Amniotic epithelial cell (primary cell): ENCODE data around the gene LTA.

Experiments
- DNase-seq: peaks from one replicate; pipeline ENCODE4 v3.0.0-alpha.2; 2010; ENCODE audit warnings: low read depth

Gene LTA, protein sequence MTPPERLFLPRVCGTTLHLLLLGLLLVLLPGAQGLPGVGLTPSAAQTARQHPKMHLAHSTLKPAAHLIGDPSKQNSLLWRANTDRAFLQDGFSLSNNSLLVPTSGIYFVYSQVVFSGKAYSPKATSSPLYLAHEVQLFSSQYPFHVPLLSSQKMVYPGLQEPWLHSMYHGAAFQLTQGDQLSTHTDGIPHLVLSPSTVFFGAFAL

DNA sequence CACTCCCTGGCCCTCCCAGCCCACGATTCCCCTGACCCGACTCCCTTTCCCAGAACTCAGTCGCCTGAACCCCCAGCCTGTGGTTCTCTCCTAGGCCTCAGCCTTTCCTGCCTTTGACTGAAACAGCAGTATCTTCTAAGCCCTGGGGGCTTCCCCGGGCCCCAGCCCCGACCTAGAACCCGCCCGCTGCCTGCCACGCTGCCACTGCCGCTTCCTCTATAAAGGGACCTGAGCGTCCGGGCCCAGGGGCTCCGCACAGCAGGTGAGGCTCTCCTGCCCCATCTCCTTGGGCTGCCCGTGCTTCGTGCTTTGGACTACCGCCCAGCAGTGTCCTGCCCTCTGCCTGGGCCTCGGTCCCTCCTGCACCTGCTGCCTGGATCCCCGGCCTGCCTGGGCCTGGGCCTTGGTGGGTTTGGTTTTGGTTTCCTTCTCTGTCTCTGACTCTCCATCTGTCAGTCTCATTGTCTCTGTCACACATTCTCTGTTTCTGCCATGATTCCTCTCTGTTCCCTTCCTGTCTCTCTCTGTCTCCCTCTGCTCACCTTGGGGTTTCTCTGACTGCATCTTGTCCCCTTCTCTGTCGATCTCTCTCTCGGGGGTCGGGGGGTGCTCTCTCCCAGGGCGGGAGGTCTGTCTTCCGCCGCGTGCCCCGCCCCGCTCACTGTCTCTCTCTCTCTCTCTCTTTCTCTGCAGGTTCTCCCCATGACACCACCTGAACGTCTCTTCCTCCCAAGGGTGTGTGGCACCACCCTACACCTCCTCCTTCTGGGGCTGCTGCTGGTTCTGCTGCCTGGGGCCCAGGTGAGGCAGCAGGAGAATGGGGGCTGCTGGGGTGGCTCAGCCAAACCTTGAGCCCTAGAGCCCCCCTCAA, at the start of gene LTA:
TSS of gene LTA (plus strand) at position 249 of the 871 bp plus-strand sequence. CDS start at position 703, 454 bp downstream.
- no peak for DNase-seq

DNA sequence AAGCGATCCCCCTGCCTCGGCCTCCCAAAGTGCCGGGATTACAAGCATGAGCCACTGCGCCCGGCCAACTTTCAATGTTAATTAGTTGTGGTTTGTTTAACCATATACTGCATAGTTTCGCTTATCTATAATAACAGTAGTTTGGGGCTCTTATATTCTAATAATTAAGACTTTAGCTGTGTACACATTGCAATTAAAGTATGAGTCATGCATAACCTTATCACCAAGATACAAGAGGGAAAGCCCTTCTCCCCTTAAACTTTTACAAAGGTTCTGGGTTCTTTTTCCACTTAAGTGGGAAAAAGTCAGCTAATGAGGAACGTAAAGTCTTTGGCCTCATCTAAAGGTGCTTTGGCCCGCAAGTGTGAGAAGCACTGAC, 46.5 kb upstream of the LTA start:
- DNase-seq, result no peak

DNA sequence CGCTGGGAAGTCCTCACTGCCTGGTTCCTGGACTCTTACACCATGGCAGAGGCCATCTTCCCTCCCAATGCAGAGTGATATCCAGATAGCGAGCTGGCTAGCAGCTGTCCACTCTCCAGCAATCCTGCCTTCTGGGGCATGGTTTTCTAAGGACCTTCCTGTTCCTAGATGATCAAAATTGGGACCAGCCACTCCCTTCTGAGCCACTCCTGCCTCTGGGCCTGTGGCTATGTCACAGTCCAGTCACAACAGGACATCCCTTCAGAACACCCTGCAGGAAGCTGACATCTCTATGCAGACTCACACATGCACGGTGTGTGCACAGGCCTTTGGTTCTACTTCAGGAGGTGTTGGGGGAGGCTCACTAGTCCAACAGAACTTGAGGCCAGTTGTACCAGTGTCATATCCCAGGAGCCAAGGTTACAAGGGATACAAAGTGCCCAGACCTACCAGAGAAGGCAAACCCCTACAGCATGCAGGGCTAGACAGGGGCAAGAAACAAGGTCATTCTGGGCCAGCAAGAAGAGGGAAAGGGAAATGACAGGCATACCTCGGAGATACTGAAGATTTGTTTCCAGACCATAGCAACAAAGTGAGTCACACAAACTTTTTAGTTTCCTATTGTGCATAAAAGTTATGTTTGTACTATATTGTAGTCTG, 46.0 kb upstream of the LTA start:
- peak; percentile 65 for DNase-seq

DNA sequence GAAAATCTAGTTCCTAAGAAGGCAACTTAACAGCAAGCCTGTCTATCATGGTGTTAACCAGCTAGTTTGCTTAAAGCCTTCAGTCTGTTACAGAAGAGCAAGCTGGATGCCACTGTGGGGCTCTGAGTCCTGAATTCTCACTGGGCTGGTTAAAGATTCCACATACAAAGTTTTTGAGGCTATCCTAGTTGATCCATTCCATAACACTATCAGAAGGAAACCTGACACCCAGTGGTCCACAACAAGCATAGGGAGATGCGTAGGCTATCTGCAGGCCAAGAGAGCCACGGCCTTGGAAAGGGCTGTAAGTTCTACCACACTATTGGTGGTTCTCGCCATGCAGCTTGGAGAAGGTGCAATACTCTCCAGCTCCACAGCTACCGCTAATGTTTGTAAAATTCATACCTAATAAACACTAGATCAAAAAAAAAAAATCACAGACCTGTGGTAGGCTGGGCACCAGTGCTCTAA, 43.7 kb upstream of the LTA start:
- DNase-seq, result peak; percentile 23

DNA sequence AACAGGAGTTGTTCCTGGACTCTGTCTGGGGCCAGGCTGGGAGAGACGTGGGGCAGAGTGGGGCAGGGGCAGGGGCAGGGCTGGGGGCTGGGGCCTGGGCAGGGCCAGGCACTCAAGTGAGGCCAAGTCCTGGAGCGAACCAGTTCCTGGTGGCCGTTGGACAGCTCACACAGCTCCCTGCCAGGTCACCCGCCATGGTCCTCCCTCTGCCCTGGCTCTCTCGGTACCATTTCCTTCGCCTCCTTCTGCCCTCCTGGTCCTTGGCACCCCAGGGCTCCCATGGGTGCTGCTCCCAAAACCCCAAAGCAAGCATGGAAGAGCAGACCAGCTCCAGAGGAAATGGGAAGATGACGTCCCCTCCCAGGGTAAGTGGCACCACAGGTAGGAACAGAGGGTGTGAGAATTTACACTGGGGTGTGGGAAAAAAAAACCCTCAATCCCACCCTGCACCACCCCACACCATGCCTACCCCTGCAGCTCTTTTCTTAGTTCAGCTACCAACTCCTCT, 43.2 kb upstream of the LTA start, which contains the start of gene MCCD1:
TSS of gene MCCD1 (plus strand) at position 142 of the 508 bp plus-strand sequence. CDS start at position 195, 53 bp downstream.
- DNase-seq, result no peak

DNA sequence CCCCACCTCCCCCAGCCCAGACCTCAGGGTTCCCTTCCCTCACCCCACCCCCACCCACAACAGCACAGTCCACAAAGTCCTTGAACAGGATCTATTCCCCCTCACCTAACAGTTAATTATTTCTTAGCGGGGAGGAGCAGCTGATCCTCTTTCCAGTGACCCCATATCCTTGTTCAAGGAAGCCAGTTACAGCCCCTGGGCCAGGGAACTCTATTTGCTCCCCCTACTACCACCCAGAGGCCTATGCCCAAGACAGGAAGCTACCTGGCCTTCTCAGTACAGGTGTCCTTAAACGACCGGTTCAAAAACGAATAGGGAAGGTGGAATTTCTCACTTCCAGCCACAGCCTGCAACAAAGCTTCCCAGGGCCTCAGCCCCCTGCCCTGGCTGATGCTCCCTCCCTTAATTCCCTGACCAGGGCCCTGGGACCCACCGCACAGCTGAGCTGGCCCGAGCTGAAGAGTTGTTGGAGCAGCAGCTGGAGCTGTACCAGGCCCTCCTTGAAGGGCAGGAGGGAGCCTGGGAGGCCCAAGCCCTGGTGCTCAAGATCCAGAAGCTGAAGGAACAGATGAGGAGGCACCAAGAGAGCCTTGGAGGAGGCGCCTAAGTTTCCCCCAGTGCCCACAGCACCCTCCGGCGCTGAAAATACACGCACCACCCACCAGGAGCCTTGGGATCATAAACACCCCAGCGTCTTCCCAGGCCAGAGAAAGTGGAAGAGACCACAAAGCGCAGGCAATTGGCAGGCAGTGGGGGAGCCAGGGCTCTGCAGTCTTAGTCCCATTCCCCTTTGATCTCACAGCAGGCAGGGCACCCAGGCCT, 42.5 kb upstream of the LTA start:
- DNase-seq, result peak; percentile 51

DNA sequence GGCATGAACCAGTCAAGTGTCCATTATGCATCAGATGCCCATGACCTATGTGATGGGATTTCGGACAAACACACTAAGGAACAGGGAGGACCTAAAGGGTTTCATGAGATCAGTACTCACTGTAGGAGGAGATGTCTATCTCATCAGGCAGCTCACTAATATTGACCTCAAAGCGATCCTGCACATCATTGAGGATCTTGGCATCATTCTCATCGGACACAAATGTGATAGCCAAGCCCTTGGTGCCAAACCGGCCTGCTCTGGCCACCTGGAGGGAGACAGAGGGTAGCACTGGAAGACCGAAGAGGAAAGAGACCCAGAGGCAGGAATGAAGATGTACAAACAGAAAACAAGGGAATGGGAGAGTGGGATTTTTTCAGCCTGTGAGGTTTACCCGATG, 41.4 kb upstream of the LTA start:
- no peak for DNase-seq

DNA sequence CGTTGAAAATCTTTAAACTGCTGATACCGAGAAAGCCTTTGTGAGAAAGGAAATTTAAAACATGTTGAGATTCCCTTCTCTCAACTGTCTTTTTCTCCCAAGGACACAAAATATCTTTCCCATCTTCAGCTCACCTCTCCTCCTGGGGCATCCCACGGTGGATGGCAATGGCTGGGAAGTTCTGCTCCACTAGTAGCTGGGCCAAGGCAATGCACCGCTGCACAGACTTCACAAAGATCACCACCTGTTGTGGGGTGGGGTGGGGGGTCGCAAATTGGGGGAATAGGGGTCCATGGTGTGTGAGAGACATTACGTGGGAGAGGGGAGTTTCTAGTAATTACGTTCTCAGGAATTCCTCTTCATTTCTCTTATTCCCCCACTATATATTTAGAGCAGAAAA, 40.9 kb upstream of the LTA start:
- no peak for DNase-seq

DNA sequence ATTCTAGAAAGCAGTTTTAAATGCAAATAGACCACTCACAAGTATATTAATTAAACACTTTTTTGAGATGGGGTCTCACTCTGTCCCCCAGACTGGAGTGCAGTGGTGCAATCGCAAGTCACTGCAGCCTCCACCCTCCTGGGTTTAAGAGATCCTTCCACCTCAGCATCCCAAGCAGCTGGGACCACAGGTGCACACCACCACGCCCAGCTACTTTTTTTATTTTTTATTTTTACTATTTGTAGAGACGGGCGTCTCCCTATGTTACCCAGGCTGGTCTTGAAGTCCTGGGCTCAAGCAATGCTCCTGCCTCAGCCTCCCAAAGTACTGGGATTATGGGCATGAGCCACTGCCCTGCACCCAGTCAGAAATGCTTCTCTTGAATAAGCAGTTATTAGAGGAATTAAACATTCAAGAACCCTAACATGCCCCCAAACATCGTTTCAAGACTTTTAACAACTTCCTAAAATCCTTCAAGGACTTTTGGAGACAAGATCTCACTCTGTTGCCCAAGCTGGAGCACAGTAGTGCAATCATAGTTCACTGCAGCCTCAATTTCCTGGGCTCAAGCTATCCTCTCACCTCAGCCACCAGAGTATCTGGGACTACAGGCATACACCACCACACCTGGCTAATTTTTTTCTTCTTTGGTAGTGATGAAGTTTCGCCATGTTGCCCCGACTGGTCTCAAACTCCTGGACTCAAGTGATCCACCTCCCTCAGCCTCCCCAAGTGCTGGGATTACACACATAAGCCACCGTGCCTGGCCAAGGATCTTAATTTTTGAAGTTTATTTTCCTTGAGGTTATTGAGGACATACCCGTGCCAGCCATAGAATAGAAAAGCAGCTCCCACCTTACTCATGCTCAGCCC, 40.1 kb upstream of the LTA start:
- no peak for DNase-seq

DNA sequence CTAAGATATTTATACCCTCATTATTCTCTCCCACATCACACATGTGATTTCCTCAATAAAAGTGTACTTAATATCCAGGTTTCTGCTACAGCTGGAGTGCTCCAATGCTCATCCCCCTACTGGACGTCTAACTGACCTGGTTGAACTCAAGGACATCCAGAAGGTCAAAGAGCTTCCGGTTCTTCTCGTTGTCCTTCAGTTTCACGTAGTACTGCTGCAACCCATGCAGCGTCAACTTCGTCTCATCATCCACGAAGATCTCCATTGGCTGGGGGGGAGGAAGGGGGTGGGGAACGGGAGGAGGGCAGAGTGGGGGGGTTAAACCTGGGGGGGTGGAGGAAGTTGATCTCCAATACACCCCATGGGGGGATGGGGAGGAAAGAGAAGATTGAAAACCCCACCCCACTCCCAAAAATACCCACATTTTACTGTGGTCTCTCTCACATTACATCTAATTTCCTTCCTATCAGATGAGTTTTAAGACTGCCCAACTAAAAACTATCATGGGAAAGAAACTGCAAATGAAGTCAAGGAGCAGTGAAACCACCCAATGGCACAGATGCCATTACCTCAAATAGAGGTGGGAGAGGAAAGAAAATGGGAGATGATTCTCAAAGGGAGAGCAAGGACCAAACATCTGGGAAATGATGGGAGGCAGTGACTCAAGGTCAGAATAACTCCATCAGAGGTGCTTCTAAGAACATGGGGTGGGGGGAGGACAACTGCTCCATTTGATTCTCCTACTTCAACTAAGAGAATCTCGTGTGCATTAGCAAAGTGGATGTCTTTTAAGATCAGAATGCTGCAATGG, 39.2 kb upstream of the LTA start:
- DNase-seq, result no peak

DNA sequence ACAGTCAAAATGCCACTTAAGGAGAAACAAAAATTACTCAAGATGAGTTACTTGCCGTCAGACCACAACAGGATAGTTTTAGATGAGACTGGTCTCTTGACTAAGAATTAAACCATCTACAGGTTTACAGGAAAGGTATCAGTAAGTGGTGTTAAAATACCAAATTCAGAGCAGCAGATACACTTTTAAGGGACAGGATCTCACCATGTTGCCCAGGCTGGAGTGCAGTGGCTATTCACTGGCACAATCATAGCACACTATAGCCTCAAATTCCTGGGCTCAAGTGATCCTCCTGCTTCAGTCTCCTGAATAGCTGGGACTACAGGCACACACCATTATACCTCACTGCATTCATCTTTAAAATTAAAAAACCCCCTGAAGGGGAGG, 38.6 kb upstream of the LTA start:
- no peak for DNase-seq

DNA sequence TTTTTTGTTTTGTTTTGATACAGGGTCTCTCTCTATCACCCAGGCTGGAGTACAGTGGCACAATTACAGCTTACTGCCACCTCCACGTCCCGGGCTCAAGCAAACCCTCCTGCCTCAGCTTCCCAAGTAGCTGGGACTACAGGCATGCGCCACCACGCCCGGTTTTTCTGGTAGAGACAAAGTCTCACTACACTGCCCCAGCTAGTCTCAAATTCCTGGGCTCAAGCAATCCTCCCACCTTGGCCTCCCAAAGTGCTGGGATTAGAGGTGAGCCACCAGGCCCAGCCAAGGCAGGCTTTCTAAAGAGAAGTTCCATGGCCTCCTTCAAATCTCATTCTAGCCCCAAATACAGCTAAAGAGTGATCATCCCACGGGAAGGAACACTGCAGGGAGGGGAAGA, 38.1 kb upstream of the LTA start:
- DNase-seq, result no peak

DNA sequence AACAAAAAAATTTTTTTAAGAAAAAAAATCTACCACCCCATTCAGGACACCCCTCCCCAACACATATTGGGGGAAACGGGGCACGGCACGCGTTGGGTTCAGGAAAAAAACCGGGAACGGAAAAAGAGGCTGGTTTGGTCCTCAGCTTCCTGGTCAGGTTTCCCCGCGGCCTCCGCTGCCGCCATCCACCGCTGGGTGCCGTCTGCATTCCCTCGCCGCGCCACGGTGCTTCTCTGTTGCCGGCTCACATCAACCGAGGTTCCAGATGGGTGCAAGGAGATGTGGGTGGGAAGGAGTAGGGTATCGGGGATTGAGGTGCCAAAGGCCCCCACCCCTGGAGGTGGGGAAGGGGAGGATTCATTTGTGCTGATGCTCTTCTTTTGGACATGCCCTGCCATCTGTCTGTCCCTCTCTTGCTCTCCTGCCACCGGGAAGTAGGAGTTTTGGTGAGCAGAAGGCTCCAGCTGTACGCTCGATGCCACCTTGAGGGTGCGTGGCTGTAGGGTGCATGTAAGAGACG, 37.5 kb upstream of the LTA start:
- DNase-seq, result no peak

DNA sequence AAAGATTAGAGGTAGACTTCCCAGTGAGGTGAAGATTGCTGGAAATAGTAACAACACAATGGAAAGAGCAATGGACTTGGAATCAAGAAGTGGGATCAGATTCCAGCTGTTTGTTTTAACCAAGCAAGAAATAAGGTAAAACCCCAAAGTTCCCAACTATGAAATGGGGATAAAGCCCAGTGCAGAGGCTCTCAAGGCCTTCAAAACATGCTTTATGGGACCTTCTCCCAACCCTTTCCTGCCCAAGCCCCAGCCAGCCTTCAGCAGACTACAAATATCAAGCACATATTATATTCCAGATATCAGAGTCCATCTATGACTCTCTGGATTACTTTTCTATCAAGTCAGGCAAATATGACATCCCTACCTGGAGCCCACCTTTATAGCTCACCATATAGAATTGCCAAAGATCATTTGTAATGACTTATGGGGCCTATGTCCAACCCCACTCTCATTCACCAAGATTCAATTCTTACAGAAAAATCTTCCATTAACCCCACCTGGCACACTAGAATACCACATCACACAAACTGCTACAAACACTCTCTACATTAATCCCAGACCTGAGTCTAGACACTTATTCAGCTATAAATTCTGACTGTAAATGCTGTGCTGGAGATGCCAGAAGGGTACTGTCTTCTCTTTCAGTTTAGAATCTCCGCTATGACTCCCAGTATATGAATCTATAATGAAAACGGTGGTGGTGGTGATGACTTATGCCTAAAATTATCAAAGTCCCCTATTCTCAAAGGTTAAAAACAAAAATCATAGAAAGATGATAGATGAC, 36.4 kb upstream of the LTA start:
- DNase-seq, result no peak

DNA sequence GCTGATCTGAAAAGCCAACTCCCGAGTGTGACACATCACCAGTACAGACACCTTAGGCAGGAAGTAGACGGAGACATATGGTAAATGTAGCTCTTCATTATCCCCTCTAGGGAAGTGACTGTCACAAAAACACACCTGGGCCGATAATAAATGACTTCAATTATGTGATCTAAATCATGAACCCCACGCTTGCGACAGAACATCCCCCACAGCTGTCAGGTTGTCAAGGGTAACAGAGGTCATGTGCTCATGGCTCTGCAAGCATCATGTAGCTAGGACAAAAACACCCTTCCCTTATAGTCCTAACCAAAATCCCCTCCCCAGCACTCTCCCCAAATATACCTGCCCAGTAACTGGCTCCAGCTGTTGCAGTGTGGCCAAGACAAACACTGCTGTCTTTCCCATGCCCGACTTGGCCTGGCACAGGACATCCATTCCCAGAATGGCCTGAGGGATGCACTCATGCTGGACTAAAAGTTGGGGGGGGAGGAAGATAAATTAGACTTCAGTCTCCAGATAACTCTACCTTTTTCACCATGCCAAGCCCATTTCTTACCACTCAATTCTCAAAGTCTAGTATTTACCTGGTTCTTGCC, 33.2 kb upstream of the LTA start:
- no peak for DNase-seq

DNA sequence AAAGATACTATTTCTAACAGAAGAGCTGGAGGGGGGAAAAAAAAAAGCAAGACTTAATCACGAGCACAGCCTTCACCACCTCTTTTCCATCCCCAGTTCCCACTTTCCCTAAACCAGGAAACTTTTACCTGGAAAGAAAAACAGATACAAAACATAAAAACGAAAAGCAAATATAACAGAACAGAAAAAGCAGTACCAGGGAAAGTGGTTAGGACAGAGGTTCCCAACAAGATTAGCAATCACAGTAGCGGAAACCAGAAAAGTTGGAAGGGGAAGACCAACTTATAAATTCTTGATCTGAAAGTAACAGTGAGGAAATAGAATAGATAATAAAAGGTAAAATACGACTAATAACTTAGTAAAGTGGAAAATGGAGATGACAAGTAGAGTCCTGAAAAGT, 31.4 kb upstream of the LTA start:
- no peak for DNase-seq

DNA sequence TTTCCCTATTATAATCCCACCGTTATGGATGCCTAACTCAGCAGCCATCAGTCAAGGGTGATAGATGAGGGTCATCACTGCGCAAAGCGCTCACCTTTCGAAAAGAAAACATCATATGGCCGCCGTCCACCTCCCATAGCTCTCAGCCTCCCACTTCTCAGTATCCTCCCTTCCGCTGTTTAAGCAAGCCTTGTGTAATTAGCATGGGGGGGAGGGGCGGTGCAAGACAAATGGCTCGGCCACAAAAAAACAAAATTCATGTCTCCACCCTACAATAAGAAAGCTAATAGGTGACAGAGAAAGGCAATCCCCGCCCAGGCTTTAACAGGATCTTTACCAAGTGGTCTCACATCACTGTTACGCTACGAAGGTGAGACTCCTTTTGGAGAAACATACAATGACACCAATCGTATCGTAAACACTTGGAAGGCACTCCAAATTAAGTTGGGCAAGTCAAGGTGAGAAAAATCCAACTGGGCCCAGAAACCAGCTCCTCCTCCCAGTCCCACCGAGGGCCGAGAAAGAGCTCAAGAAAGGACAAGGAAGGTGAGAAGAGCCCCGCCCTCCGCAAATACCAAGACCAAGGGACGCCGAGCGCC, 30.9 kb upstream of the LTA start:
- DNase-seq, result peak; percentile 67
